Measurements from ENCODE around the gene NOTUM.

Gene NOTUM

GRCh38 chr17:81914103-81914850 lies 46.7 kb downstream of the NOTUM start:
- CTCF ChIA-PET = no interaction called here
- Histone ChIP-seq H3K4me3 (ENCODE audit: low read depth, low read length) (no peak overlapping the region), H3K36me3 (ENCODE audit: control insufficient read depth in 2 of 2, insufficient read depth in 1 of 2, low read length in 2 of 2) (peaks cover 0 to 53% of the 10 kb centered on the region in 2 experiments; a peak in 1 of 3 replicates), H3K27ac (ENCODE audit: extremely low read depth, low read depth, low read length) (no peak overlapping the region), H3K4me1 (ENCODE audit: control insufficient read depth, insufficient read depth, low read length) (peaks cover 10% of the 10 kb centered on the region), H3K9me3 (ENCODE audit: control insufficient read depth, insufficient read depth, low read depth, low read length) (no peaks in the 10 kb centered on the region)
- TF ChIP-seq ZNF488 (tag by site-specific recombination; IDR thresholded peaks at IDR 0.05) = no peak
- TF ChIP-seq ZNF292 (tag by site-specific recombination; IDR thresholded peaks at IDR 0.05; ENCODE audit: borderline replicate concordance, low read depth) = no peak
- no peak for TF ChIP-seq GLIS1 (tag by site-specific recombination; IDR thresholded peaks at IDR 0.05)
- TF ChIP-seq KLF17 (tag by site-specific recombination; IDR thresholded peaks at IDR 0.05) = no peak
- no peak for TF ChIP-seq ZNF514 (tag by site-specific recombination; IDR thresholded peaks at IDR 0.05)
- no peak for TF ChIP-seq ZFP3 (tag by site-specific recombination; IDR thresholded peaks at IDR 0.05; ENCODE audit: low read depth)
- TF ChIP-seq ZNF239 (tag by site-specific recombination; IDR thresholded peaks at IDR 0.05) = no peak
- TF ChIP-seq ZNF449 (tag by site-specific recombination; IDR thresholded peaks at IDR 0.05) = no peak
- TF ChIP-seq ZNF433 (tag by site-specific recombination; IDR thresholded peaks at IDR 0.05; ENCODE audit: low read depth) = no peak
- TF ChIP-seq ZSCAN18 (tag by site-specific recombination; IDR thresholded peaks at IDR 0.05) = no peak
- TF ChIP-seq KLF1 (tag by site-specific recombination; IDR thresholded peaks at IDR 0.05) = no peak
- no peak for TF ChIP-seq ZNF324 (tag by site-specific recombination; IDR thresholded peaks at IDR 0.05)
- no peak for TF ChIP-seq ZNF704 (tag by site-specific recombination; IDR thresholded peaks at IDR 0.05)
- TF ChIP-seq BCL11A (tag by site-specific recombination; IDR thresholded peaks at IDR 0.05; ENCODE audit: low read depth) = no peak
- no peak for TF ChIP-seq ZNF658 (tag by site-specific recombination; IDR thresholded peaks at IDR 0.05)
- no peak for TF ChIP-seq BCL11B (tag by site-specific recombination; IDR thresholded peaks at IDR 0.05; ENCODE audit: low read depth)
- POLR2A ChIA-PET = interaction anchor here (0.8 to 1.0 kb wide), 2 partner anchors 19 to 32 kb away, joined by 3 read pairs; no protein-coding TSS in a partner anchor

- Histone ChIP-seq H3K27ac (ENCODE audit: extremely low read depth, low read depth, low read length) (no peak overlapping the region), H3K4me1 (ENCODE audit: control insufficient read depth, insufficient read depth, low read length) (peaks cover 10% of the 10 kb centered on the region), H3K9me3 (ENCODE audit: control insufficient read depth, insufficient read depth, low read depth, low read length) (no peaks in the 10 kb centered on the region), H3K4me3 (ENCODE audit: low read depth, low read length) (no peak overlapping the region), H3K36me3 (ENCODE audit: control insufficient read depth in 2 of 2, insufficient read depth in 1 of 2, low read length in 2 of 2) (peaks cover 0 to 52% of the 10 kb centered on the region in 2 experiments; a peak in 1 of 3 replicates)
- CTCF ChIA-PET = interaction anchor here (0.7 to 1.0 kb wide), 5 partner anchors 11 to 106 kb away, joined by 3 to 5 read pairs (median 3); no protein-coding TSS in a partner anchor
- POLR2A ChIA-PET = interaction anchor here (0.6 to 1.2 kb wide), 7 partner anchors 10 to 210 kb away, joined by 3 to 6 read pairs (median 3); partner anchors contain the start of gene MRPL12
- TF ChIP-seq KLF9 (tag by site-specific recombination; IDR thresholded peaks at IDR 0.05; ENCODE audit: low read depth) (no peak), ZNF175 (tag by site-specific recombination; IDR thresholded peaks at IDR 0.05) (no peak), ZNF776 (tag by site-specific recombination; IDR thresholded peaks at IDR 0.05; ENCODE audit: borderline replicate concordance) (no peak), ZNF274 (IDR thresholded peaks at IDR 0.05; ENCODE audit: low read length) (no peak), ZNF274 (tag by site-specific recombination; IDR thresholded peaks at IDR 0.05; ENCODE audit: borderline replicate concordance) (no peak), ZNF121 (tag by site-specific recombination; IDR thresholded peaks at IDR 0.05) (no peak), KLF10 (tag by site-specific recombination; IDR thresholded peaks at IDR 0.05) (no peak), ATF2 (tag by site-specific recombination; IDR thresholded peaks at IDR 0.05; ENCODE audit: low read depth) (peak; percentile 87), ZNF530 (tag by site-specific recombination; IDR thresholded peaks at IDR 0.05; ENCODE audit: low read depth) (no peak), OSR2 (tag by site-specific recombination; IDR thresholded peaks at IDR 0.05) (no peak), ZNF768 (tag by site-specific recombination; IDR thresholded peaks at IDR 0.05) (no peak)
Measured at GRCh38 chr17:81913394-81914102, 47.4 kb downstream of the NOTUM start.

All from HEK293 (cell line).